GM18526 (cell line): ENCODE data around the gene GATA2.

ENCODE experiments used
- POLR2A ChIP-seq: IDR thresholded peaks from 3 replicates; pipeline ENCODE4 v1.6.1; 2011; ENCODE audit not compliant: insufficient read length; ENCODE audit errors: extremely low read depth

GATA2 gene

DNA sequence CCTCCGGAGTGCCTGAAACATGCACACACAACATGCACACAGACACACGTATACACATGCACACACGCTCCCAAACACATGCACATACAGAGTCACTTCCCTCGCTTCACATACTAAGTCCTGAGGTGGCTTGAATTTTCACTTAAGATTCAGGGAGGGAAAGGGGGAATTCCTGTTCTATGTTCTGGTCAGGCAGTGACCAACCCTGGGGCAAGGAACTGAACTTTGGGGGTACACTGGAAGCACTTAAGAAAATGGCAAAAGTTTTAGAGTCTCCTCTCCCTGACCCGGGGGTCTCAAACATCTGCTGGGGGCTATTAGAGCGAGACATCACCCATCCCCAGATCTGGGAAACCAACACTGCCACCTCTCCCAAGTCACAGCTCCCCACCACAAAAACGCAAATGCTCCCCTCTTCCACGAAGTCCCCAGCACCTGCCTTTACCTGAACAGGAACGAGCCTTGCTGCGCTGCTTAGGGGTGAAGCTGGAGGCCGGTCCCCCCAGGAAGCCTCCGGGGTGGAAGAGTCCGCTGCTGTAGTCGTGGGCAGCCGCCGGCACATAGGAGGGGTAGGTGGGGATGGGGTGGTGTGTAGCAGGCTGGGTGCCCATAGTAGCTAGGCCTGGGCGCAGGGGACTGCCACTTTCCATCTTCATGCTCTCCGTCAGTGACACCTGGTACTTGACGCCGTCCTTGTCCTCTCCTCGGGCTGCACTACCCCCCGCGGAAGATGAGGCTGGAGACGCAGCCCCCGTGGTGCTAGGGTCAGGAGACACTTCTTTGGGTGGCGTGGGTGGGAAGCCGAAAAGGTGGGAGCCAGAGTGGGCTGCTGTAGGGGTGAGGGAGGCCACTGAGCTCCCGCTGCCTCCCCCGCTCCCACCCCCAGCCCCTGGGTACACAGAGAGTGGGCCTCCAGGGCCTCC is 7.5 kb downstream of the GATA2 start:
- TF ChIP-seq POLR2A = no peak

- no peak for TF ChIP-seq POLR2A
Observed at GRCh38 chr3:128484404-128485281, 8.4 kb downstream of the GATA2 start.

DNA sequence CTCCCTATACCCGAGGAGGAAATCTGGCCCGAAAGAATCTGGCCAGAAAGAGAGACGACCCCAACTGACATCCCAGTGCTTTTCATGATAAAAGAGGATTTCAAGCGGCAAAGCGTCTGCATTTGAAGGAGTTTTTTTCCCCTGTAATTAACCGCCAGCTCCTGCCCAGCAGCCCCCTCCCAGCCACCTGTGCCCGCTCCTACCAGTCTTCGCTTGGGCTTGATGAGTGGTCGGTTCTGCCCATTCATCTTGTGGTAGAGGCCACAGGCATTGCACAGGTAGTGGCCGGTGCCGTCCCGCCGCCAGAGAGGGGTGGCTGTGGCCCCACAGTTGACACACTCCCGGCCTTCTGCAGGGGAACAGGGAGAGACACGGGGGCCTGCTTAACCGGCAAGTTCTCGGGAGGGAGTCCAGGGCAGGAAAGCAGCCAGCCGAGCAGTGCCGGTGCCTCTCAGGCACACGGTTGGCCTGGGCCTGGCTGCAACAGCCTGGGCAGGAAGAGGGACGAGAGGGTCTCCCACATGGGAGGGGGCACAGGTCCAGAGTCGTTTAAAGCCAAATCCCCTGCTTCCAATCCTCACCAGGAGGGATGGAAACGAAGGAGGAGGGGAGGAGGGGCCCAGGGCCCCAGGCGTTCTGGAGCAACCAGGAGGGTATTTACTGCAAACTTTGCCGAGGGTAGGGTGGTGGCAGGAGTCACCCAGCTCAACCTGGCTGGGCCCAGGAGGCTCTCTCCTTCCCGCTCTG is 9.2 kb downstream of the GATA2 start:
- TF ChIP-seq POLR2A = no peak

DNA sequence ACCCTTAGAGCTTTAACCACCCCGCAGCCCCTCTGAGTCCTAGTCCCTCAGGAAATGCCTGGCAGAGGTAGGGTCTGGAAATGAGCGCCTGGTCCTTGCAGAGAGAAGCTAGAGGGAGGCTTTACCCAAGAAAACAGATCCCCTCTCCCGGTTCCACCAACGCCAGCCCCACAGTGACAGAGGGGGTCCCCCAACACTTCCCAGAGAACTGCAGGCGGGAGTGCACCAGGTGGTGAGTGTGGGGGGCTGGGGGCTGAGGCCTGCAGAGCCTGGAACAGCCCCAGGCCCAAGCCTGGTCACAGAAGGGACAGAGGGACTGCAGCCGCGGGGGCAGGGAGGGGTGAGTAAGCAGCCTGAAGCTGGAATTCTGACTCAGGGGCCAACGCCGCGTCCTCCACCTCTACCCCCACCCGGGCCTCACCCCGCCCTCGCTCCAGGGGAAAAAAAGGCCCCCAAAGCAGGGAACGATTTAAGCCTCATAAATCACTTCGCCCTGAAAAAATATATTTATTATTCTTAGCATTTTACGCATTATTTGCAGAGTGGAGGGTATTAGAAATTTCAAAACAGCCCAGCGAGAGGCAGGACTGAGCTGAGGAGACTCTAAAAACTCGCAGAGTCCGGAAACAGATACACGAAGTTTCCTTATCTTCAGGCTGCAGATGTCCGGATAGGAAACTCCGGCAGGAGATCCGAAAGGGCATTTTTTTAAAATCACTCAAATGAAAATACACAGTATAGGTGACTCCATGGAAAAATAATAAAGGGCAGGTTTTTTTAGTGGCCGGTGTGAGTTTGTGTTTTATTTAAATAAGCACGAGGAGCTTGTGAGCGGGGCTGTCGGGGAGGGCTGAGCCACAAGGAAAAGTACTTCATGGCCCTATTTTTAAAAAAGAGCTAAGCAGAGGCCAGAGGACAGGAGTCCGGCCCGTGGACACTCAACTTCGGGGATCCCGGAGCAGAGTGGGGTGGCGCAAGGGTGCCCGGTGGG is 10.0 kb downstream of the GATA2 start:
- no peak for TF ChIP-seq POLR2A

- no peak for TF ChIP-seq POLR2A
Observed at GRCh38 chr3:128482175-128482574, 10.8 kb downstream of the GATA2 start.

GRCh38 chr3:128481438-128481942 is 11.5 kb downstream of the GATA2 start:
- no peak for TF ChIP-seq POLR2A

- TF ChIP-seq POLR2A = no peak
Observed at GRCh38 chr3:128480717-128481437, 12.1 kb downstream of the GATA2 start.

- no peak for TF ChIP-seq POLR2A
Observed at GRCh38 chr3:128480278-128480677, 12.7 kb downstream of the GATA2 start.

GRCh38 chr3:128479558-128480086 is 13.4 kb downstream of the GATA2 start:
- no peak for TF ChIP-seq POLR2A

DNA sequence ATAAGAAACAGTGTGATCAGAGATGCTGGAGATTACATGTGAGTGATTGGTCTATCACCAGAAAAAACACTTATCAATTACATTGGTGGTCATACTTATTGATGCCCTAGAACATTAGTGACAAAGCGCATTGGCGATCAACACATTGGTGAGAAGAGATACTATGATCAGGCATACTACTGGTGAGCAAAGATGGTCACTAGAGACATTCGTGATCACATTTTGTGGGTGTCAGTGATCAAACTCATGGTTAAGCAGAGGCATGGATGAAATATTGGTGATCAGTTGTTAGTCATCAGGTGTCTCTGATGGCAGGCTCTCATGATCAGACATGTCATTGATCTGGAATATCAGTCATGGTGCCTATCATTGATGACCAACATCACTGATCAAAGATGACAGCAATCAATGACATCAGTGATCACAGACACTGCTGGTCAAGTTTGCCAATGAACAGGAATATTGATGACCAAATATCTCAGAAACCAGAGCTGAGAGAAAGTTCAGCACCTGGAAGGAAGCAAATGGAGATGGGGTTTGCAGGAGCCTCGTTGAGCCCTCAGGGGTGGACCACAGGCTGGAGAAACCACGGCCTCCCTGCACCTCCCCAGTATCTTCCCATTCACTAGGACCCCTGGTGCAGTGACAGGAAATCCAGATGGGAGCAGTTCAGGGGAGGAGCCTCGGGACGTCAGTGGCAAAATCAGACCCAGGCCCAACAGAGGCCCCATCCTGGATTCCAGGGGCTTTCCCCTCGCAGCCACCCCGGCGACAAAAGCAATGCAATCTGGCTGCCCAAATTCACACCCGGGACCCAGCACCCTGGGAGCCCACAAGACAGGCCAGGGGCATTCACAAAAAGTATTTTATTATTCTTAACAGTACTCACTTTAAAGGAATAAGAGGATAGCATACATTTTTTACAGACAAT is 14.2 kb downstream of the GATA2 start:
- no peak for TF ChIP-seq POLR2A

GRCh38 chr3:128476659-128477058 is 16.3 kb downstream of the GATA2 start:
- no peak for TF ChIP-seq POLR2A

DNA sequence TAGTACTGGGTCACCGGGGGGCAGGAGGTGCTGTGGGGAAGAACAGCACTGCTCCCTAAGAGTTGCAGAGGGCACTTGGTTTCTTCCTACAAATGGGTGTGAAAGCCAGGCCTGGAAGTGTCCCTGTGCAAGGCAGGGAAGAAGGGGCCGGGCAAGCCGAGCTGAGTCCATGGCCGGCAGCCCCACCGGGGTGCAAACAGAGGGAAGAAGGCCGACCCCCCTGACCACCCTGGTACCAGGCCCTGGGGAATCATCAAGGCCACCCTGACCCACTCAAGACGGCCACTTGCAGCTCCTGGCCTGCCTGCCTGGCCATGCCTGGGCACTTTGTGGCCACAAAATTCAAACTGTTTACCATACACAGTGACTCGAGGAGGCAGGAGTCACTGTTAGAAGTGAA is 17.6 kb downstream of the GATA2 start:
- TF ChIP-seq POLR2A = no peak

DNA sequence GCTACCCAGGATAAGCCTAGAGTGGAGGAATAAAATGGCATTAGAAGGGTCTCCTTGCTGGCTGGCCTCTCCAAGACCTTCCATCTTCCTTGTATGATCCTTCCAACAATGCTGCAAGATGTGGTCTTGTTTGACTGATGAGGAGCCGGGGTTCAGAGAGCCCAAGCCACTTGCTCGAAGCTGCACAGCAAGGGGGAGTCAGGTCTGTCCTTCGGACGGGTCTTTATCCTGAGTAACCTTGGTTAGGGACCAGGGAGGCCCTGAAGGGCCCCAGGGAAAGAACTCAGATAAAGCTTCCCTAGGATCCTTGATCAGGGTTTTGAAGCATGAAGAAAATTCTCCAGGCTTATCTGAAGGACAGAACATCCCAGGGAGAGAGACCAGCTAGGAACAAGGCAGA is 19.3 kb downstream of the GATA2 start:
- no peak for TF ChIP-seq POLR2A
